Mucosa of descending colon (tissue), 3 donors: ENCODE results near the gene PDE4A. TPM values are rescaled to one million over a fixed set of nuclear protein-coding genes. Genes with fewer than 3 reads are reported as not detected.

Source experiments
- ATAC-seq: fragments of 200-7000 bp; cut with Tn5 transposase; one replicate; pipeline ENCODE4 v1.9.1; 2020; ENCODE audit warnings: mild to moderate bottlenecking, moderate library complexity
- DNase-seq, 3 donors: peaks; one replicate each; pipeline ENCODE4 v3.0.0-alpha.2; 2020
- H3K36me3 ChIP-seq: fragments of 200-600 bp; one replicate; pipeline ENCODE4 v1.8.0; 2021; ENCODE audit warnings: low read depth, mild to moderate bottlenecking
- H3K4me1 ChIP-seq: fragments of 200-600 bp; one replicate; pipeline ENCODE4 v1.8.0; 2021; ENCODE audit warnings: low read depth, mild to moderate bottlenecking
- H3K4me3 ChIP-seq: fragments of 200-600 bp; one replicate; pipeline ENCODE4 v1.8.0; 2021; ENCODE audit warnings: mild to moderate bottlenecking
- H3K9me3 ChIP-seq: fragments of 200-600 bp; one replicate; pipeline ENCODE4 v1.8.0; 2021; ENCODE audit warnings: mild to moderate bottlenecking
- CTCF ChIP-seq: fragments of 200-600 bp; IDR thresholded peaks from one replicate; pipeline ENCODE4 v1.8.0; 2022; ENCODE audit warnings: antibody characterized with exemption, mild to moderate bottlenecking
- intact Hi-C, 2 donors: fragments of 100-400 bp; cut with DNase I in 1 of 2; cut with micrococcal nuclease in 1 of 2; formaldehyde crosslinking; loops; one replicate each; pipeline versions ENCODE4 v1.11.0 to v1.11.1; 2022; cut with DNase I, micrococcal nuclease
- total RNA-seq, 3 donors: library from RNA; stranded (reverse); fragmentation: NEBNext Ultra II Directional in 2 of 3; extraction: Animal tissue kit (Norgen Biotek cat#: 25700) in 2 of 3; gene quantifications; one replicate each; pipeline versions ENCODE4 v1.2.1 to v1.2.4, GENCODE V29; 2021 to 2023
- donor health status: DM: no; HTN: no; CAD: no; lungs with moderate emphysema.
- donor health status: DM: no; HTN: no; CAD: no.
- donor health status: DM: no; HTN: yes; CAD: no.

Gene PDE4A
- total RNA-seq, 3 donors from 2014 or later, result 7.0 to 27.4 (median 14.7) TPM

GRCh38 chr19:10427169-10427568 lies 6.8 kb downstream of the PDE4A start:
- Histone ChIP-seq H3K9me3 (no peaks in the 10 kb centered on the region), H3K4me3 (no peak overlapping the region), H3K4me1 (peaks cover 25% of the 10 kb centered on the region), H3K36me3 (no peaks in the 10 kb centered on the region)
- ATAC-seq (no peak), DNase-seq (no peak)
- intact Hi-C loops, result no loop called here
- no peak for TF ChIP-seq CTCF

- TF ChIP-seq CTCF, result no peak
- Histone ChIP-seq H3K4me3 (no peak overlapping the region), H3K36me3 (no peaks in the 10 kb centered on the region), H3K9me3 (no peaks in the 10 kb centered on the region), H3K4me1 (peaks cover 30% of the 10 kb centered on the region)
- intact Hi-C loops, result no loop called here
- DNase-seq (no peak), ATAC-seq (no peak)
These were observed 8.7 kb downstream of the PDE4A start for GRCh38 chr19:10428996-10429381.

GRCh38 chr19:10430505-10431253 lies 10.3 kb downstream of the PDE4A start:
- intact Hi-C loops, result no loop called here
- ATAC-seq (peak; percentile 71), DNase-seq (peak; percentile 73 to 85 (median 74))
- Histone ChIP-seq H3K9me3 (no peaks in the 10 kb centered on the region), H3K4me1 (peaks cover 18% of the 10 kb centered on the region), H3K4me3 (peak overlapping the region; percentile 20), H3K36me3 (no peaks in the 10 kb centered on the region)
- TF ChIP-seq CTCF, result no peak

- ATAC-seq (peak; percentile 18), DNase-seq (peak; percentile 65 to 69 (median 68))
- no peak for TF ChIP-seq CTCF
- Histone ChIP-seq H3K9me3 (no peaks in the 10 kb centered on the region), H3K36me3 (no peaks in the 10 kb centered on the region), H3K4me1 (peaks cover 18% of the 10 kb centered on the region), H3K4me3 (peak overlapping the region; percentile 20)
- intact Hi-C loops, result no loop called here
These were observed 11.1 kb downstream of the PDE4A start for GRCh38 chr19:10431254-10431942.

- Histone ChIP-seq H3K36me3 (no peaks in the 10 kb centered on the region), H3K4me3 (peak overlapping the region; percentile 11), H3K9me3 (no peaks in the 10 kb centered on the region), H3K4me1 (peaks cover 18% of the 10 kb centered on the region)
- peak; percentile 81 to 88 (median 86) for DNase-seq
- TF ChIP-seq CTCF, result no peak
- peak; percentile 79 for ATAC-seq
- intact Hi-C loops, result no loop called here
These were observed 11.8 kb downstream of the PDE4A start for GRCh38 chr19:10431943-10432735.
